HepG2 (cell line): ENCODE measurements around the gene CAPN12.

ENCODE experiments used
- JUND ChIP-seq: sonication (generic); formaldehyde crosslinking; IDR thresholded peaks from 2 replicates; pipeline ENCODE4 v1.8.0; 2022; ENCODE audit warnings: mild to moderate bottlenecking, missing genetic modification reagents
- MEF2D ChIP-seq: sonication (generic); formaldehyde crosslinking; IDR thresholded peaks from 2 replicates; pipeline ENCODE4 v1.5.1; 2020; ENCODE audit warnings: mild to moderate bottlenecking, missing genetic modification reagents
- NR2C2 ChIP-seq: sonication (generic); formaldehyde crosslinking; IDR thresholded peaks from 2 replicates; pipeline ENCODE4 v1.4.0; 2020; ENCODE audit warnings: missing genetic modification reagents, mild to moderate bottlenecking, moderate library complexity, borderline replicate concordance
- POLR2AphosphoS5 ChIP-seq: IDR thresholded peaks from 2 replicates; pipeline ENCODE4 v1.6.1; 2012; ENCODE audit warnings: low read depth, low read length
- YY1 ChIP-seq: IDR thresholded peaks from 2 replicates; pipeline ENCODE4 v1.6.1; 2011; ENCODE audit warnings: low read length, low read depth, moderate library complexity, mild to moderate bottlenecking; ENCODE audit not compliant: insufficient read depth, insufficient replicate concordance
- TF ChIP-seq, protein P1 (sequence below): IDR thresholded peaks from 2 replicates; pipeline ENCODE4 v1.6.1; 2012; ENCODE audit warnings: inconsistent platforms

DNA sequence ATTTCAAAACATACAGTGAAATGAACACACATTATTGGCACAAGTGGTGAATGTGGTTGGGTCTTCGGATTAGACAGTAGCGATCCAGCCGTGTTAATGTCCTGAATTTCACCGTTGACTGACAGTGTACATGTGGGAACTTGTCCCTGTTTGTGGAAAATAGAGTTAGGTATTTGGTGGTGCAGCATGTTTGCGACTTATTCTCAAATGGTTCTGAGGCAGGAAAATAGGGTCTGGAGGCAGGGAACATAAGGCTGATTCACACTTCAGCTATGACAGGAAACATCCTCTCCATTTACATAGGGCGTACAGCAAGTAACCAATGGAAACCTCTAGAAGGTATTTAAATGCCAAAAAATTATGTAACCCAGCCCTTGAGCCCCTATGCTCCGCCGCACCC lies 48.9 kb upstream of the CAPN12 start:
- TF ChIP-seq JUND (CRISPR knock-in tag) (no peak), POLR2AphosphoS5 (no peak), MEF2D (CRISPR knock-in tag) (no peak), YY1 (no peak), NR2C2 (CRISPR knock-in tag) (no peak)
- TF ChIP-seq, protein P1, sequence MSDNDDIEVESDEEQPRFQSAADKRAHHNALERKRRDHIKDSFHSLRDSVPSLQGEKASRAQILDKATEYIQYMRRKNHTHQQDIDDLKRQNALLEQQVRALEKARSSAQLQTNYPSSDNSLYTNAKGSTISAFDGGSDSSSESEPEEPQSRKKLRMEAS: no peak
